H4 (cell line): Measurements from ENCODE around the gene BCL11B. TPM values are rescaled to one million over a fixed set of nuclear protein-coding genes. Genes with fewer than 3 reads are reported as not detected.

ENCODE experiments used
- DNase-seq: peaks from one replicate; pipeline ENCODE4 v3.0.0-alpha.2; 2015; ENCODE audit warnings: low spot score
- total RNA-seq: library from RNA; depleted of rRNA; stranded (reverse); fragments of >200 nt; shearing (Covaris generic); gene quantifications from 2 replicates; pipeline ENCODE4 v1.2.3, GENCODE V29; 2014

BCL11B gene
- total RNA-seq, 1 experiment from 2014 or later = 1.4 TPM

- no peak for DNase-seq
These were observed 15.5 kb downstream of the BCL11B start for GRCh38 chr14:99256483-99256874.

GRCh38 chr14:99255621-99256482 is 16.1 kb downstream of the BCL11B start:
- no peak for DNase-seq

GRCh38 chr14:99254328-99255009 is 17.5 kb downstream of the BCL11B start:
- no peak for DNase-seq

- no peak for DNase-seq
These were observed 18.1 kb downstream of the BCL11B start for GRCh38 chr14:99253890-99254289.

DNA sequence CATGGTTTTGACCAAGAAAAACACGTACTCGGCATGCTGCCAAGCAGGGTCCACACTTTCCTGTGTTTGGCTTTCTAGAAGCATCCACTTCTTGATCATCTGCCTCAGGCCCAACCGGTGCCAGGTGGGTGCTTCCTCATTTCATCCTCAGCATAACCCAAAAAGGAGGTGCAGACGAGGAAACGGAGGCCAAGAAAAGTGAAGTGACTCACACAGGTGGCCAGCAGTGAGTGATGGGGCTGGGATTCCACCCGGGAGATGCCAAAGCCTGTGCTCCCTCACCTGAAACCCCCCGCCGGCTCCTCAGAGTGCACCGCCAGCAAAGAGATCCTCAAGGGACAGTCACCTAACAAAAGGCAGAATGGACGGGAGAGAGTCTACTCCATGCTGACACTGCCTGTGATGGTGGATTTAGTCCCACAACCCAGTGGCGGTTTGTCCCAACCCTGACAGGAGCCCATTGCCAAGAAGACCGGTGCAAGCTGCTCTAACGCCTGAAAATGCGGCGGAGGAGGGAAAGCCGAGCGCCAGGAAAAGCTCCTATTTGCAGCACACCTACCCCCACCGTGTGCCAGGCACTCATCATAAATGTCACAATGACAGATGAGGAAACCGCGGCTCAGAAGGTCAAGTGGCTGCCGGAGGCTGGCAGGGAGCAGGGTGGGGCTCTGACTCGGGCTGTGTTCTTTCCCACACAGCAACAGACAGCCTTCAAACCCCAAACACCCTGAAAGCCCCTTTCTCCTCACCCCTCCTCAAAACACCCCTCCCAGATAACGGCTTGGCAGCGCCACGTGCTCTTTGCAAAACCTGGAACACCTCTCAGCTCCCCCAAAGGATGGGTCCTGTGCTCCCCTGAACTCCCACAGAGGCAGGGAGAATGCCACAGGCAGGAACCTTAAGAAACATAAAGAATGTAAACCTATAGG is 18.8 kb downstream of the BCL11B start:
- no peak for DNase-seq

DNA sequence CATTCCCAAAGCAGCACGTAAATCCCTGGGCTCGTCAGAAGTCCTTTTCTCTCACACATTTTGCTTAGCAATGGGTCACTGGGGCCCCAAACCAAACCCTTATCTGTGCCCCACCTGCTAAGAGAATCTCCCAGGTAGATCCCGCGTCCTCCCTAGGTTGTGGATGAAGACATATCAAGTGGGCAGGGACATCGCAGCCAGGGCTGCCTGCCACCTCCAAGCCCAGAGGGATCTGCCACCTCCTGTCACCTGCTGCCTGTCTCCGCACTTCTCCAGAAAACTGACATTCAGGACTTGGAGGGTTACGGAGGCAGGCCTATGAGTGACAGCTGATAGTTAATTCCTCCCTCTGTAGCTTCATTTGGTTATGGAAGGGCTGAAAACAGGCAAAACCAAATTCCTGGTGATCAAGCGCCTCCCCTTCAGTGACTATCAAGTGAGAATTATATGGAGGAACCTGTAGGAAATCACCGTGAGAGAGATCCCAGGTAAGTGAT is 19.5 kb downstream of the BCL11B start:
- DNase-seq = no peak

DNA sequence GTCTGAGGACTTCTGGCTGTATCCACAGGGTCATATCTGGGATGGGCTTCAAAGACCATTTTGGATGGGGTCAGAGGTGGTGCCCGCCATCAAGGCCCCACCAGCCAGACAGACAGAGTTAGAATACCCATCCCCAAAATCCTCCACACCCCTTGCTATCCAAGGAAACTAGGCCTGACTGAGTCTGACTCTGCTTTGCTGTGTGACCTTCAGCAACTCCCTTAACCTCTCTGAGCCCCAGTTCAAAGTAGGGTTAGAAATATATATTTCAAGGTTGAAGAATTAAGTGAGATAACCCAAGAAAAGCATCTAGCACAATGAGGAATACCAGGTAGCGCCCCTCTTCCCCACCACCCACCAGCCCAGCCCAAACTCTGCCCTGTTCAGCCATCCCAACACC is 20.3 kb downstream of the BCL11B start:
- DNase-seq = no peak

DNA sequence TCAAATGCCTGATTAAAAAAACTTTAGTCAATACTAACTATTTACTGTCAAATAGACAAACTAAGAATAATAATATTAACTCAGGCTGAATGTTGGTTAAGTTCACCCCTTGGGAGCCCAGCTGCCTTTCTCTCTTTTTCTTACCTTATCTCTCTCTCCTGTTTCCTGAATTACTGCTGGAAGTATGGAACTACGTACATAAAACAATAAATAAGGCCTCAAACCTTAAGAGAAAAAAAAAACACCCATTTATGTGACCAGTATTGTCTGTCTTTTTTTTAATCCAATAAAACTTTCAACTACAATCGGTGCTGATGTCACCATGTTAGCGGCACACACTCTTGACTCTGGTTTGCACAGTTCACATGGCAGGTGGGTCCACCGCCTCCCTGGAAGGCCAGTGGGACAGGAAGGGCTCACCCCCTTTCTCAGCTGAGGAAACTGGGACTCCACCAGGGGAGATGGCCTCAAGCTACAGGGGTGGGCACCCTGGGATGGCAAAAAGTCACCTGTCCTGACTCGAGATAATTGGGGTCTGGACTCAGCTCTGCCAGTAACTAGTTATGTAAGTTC is 21.3 kb downstream of the BCL11B start:
- no peak for DNase-seq

GRCh38 chr14:99249389-99249788 is 22.6 kb downstream of the BCL11B start:
- DNase-seq = no peak

DNA sequence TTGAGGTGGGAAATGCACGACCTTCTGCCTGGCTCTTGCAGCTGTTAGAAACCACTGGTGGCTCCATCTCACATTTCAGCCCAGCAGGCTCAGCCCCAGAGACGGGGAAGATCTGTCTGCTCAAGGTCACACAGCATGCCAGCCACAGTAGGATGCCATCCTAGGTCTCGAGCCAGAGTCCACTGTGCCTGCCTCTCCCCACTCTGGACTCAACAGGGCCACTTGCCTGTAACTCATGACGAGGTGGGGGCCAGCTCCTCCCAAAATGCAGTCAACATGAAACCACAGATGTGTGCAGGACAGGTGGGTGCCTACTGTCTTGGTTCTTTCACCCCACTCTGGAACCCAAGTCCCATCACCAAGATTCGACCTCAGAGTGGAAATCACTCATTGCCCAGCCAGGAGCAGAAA is 23.2 kb downstream of the BCL11B start:
- DNase-seq = no peak

DNA sequence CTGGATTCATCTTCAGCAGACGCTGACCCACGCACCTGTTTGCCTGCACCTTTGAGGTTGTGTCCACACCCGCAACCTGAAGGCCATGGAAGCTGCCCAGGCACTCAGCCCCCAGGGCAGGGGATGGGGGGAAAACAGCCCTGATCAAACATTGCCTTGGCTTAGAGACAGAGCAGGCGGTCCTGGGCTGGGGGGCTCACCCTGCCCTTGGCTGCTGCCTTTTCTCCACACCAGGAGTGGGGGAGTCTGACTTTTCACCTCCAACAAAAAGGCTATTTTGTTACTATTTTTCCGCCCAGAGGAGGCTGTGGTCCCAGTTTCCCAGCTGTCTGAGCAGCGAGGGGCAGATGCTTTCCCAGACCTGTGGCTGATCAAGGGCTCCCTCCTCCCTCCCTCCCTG is 24.2 kb downstream of the BCL11B start:
- no peak for DNase-seq

- no peak for DNase-seq
These were observed 24.8 kb downstream of the BCL11B start for GRCh38 chr14:99247101-99247729.

GRCh38 chr14:99246536-99247097 is 25.4 kb downstream of the BCL11B start:
- no peak for DNase-seq

- DNase-seq = no peak
These were observed 26.2 kb downstream of the BCL11B start for GRCh38 chr14:99245564-99246511.

DNA sequence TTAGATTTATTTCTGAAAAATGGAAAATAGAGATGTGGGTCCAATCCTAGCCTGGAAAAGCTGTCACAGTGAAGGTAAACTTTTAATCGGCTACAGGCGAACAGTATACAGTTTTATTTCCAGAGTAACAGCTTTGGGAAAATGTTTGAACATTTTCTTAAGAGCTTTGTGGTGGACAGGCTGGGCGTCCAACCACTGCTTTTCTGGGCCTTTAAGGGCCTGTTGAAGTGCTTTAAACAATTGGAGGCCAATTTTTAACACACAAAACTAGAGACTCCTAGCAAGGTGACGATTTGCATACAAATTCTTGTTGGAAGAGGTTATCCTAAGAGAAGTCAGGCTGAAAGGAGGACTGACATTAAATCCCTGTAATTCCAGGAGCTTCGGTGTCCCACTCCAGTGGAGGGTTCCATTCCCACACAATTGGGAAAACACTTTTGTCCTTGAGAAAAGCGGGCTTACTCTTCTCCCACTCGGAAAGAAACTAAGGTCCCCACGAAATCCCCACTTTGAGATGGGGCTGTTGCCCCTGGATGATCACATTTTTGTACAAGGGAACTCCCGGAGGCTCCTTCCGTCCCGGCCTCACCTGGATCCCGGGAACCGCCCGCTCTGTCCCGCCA is 26.9 kb downstream of the BCL11B start:
- DNase-seq = no peak

GRCh38 chr14:99244367-99244901 is 27.6 kb downstream of the BCL11B start:
- DNase-seq = no peak

DNA sequence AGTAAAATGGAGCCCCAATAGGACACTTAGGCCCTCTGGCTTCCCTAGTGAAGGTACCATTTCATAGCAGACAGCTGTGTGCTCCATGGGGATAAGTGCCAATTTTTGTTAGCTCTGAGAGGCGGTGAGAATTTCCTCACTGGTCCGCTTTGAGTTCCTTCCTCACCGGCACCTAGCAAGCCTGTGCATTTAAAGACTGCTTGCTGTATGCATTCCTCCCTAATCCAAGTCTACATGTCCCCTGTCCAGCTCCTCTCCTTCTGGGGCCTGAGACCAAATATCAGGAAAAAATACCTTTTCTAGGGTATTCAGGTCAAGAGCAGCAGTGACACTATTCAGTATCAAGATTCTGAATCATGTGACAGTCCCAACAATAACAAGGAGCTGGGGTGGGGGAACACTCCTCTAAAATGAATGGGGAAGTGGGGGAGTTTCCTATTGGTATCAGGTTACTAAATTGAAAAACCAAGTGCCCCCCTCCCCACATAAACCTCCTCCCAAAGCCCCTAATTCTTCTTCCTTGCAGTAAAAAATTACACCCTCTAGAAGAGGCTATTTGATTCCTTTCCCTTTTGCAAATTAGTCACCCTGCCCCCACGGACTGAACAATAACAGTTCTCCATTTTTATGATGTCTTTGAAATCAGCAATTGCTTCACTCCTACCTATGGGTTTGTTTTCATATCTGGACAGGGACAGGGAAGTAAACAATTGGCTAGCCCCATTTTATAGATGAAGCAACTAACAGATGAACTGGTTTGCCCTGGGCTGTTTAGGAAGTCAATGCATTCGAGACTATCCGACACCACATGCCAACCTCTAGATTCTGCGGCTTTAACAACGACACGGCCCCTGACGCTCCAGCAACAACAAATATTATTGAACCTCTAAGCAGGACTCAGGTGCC is 28.9 kb downstream of the BCL11B start:
- no peak for DNase-seq

DNA sequence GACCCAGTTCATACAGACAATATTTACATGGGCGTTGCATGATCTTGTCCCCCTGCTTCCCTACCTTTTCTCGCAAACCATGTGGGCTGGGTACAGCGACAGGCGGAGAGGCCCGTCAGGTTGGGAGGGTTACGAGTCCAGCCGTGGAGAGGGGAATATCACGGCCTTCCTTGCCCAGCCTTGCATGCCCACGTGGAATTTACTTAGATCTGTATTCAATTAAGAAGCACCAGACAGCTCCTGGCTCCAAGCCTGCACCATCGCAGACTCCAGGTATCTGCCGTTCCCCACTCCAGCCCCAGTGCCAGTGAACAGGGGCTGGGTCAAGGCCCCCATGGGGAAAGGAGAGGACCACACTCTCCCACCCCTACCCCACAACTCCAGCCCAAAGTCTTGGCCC is 29.8 kb downstream of the BCL11B start:
- no peak for DNase-seq
